Activated B cell treated with CpG ODN at 0.5 μM for 24 hours (primary cell): ENCODE measurements around the gene AACS. TPM values are rescaled to one million over a fixed set of nuclear protein-coding genes. Genes with fewer than 3 reads are reported as not detected.
A peak's percentile ranks its signal among the peaks of the same experiment; 100 is the strongest.
"Not testable (repeated sequence)": the region's sequence is repeated elsewhere in the genome, so short reads cannot be mapped to it uniquely, and the experiment has no call there.

Experiments
- ATAC-seq: fragments of 200-7000 bp; cut with Tn5 transposase; one replicate; pipeline ENCODE4 v1.10.0; 2021; ENCODE audit warnings: low read depth, mild to moderate bottlenecking, moderate library complexity
- CTCF ChIA-PET: fragments of 350-600 bp; sonication (Branson Sonifier 250); formaldehyde crosslinking; loops from one replicate; lab custom pipeline; 2021; ENCODE audit warnings: antibody characterized with exemption; lab: Charles Lee
- POLR2A ChIA-PET: fragments of 350-600 bp; sonication (Branson Sonifier 250); formaldehyde crosslinking; loops from one replicate; lab custom pipeline; 2021; ENCODE audit warnings: antibody characterized with exemption; lab: Charles Lee
- DNase-seq: peaks from one replicate; pipeline ENCODE4 v3.0.0; 2022
- H3K27ac Mint-ChIP-seq: one replicate; pipeline ENCODE4 v1.8.0; 2020; ENCODE audit warnings: mixed read lengths
- H3K27me3 Mint-ChIP-seq: one replicate; pipeline ENCODE4 v1.8.0; 2021; ENCODE audit warnings: mixed read lengths
- H3K36me3 Mint-ChIP-seq: one replicate; pipeline ENCODE4 v1.8.0; 2021; ENCODE audit warnings: low read depth, mixed read lengths
- H3K4me1 Mint-ChIP-seq: one replicate; pipeline ENCODE4 v1.8.0; 2021; ENCODE audit warnings: mixed read lengths
- H3K4me3 Mint-ChIP-seq: one replicate; pipeline ENCODE4 v1.8.0; 2020; ENCODE audit warnings: mild to moderate bottlenecking, mixed read lengths
- H3K9me3 Mint-ChIP-seq: one replicate; pipeline ENCODE4 v1.8.0; 2020; ENCODE audit warnings: mixed read lengths
- intact Hi-C: fragments of 100-400 bp; cut with micrococcal nuclease; formaldehyde crosslinking; loops from one replicate; pipeline ENCODE4 v1.15.1; 2024
- total RNA-seq: library from RNA; stranded (reverse); gene quantifications from 2 replicates; pipeline ENCODE4 v1.2.3, GENCODE V29; 2022
- TF ChIP-seq, protein P1 (sequence below): fragments of 200-600 bp; IDR thresholded peaks from one replicate; pipeline ENCODE4 v1.8.0; 2022; ENCODE audit warnings: antibody characterized with exemption, mild to moderate bottlenecking

AACS gene
- total RNA-seq, 1 donor from 2014 or later, result 18.7 TPM

DNA sequence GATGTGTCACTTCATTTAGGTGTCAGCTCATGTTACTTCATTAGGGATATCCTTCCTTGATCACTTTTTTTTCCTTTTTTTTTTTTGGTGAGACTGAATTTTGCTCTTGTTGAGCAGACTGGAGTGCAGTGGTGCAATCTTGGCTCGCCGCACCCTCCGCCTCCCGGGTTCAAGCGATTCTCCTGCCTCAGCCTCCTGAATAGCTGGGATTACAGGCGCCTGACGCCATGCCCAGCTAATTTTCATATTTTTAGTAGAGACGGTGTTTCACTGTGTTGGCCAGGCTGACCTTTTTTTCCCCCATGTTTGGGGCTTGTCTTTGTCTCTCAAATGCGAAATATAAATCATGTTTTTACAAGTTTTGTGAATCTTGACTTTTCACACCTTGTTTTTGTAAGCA lies 9.6 kb upstream of the AACS start:
- no peaks in the 10 kb centered on the region for H3K4me1 Mint-ChIP-seq
- H3K27ac Mint-ChIP-seq, result no peak overlapping the region
- CTCF ChIA-PET, result no interaction called here
- H3K36me3 Mint-ChIP-seq, result no peaks in the 10 kb centered on the region
- H3K4me3 Mint-ChIP-seq, result no peak overlapping the region
- intact Hi-C loops, result no loop called here
- TF ChIP-seq, protein P1, sequence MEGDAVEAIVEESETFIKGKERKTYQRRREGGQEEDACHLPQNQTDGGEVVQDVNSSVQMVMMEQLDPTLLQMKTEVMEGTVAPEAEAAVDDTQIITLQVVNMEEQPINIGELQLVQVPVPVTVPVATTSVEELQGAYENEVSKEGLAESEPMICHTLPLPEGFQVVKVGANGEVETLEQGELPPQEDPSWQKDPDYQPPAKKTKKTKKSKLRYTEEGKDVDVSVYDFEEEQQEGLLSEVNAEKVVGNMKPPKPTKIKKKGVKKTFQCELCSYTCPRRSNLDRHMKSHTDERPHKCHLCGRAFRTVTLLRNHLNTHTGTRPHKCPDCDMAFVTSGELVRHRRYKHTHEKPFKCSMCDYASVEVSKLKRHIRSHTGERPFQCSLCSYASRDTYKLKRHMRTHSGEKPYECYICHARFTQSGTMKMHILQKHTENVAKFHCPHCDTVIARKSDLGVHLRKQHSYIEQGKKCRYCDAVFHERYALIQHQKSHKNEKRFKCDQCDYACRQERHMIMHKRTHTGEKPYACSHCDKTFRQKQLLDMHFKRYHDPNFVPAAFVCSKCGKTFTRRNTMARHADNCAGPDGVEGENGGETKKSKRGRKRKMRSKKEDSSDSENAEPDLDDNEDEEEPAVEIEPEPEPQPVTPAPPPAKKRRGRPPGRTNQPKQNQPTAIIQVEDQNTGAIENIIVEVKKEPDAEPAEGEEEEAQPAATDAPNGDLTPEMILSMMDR, result no peak
- POLR2A ChIA-PET, result interaction anchor here (0.5 kb wide), 1 partner anchor 47 kb away, joined by 6 read pairs; no protein-coding TSS in a partner anchor
- no peak for DNase-seq
- peaks cover 2% of the 10 kb centered on the region for H3K9me3 Mint-ChIP-seq
- peaks cover 4% of the 10 kb centered on the region for H3K27me3 Mint-ChIP-seq
- ATAC-seq, result no peak

DNA sequence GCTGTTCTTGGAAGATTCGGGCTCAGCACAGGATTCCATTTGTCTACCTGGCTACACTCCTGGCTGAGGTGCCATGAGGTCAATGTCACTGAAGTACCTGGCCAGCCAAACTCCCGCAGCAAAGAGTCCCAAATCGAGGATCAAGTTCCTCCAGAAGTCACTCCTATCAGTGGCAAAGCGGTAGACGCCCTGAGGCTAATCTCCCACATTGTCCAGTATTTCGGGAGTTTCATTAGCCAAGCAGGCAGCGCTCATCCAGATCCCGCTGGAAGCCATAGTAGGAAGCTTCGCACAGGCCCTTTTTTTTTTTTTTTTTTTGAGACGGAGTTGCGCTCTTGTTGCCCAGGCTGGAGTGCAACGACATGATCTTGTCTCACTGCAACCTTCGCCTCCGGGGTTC lies 8.9 kb upstream of the AACS start:
- Mint-ChIP-seq H3K4me1 (no peaks in the 10 kb centered on the region), H3K27ac (no peak overlapping the region), H3K36me3 (no peaks in the 10 kb centered on the region), H3K9me3 (peaks cover 2% of the 10 kb centered on the region), H3K27me3 (peaks cover 4% of the 10 kb centered on the region), H3K4me3 (no peak overlapping the region)
- intact Hi-C loops, result no loop called here
- DNase-seq (no peak), ATAC-seq (no peak)
- ChIA-PET CTCF (no interaction called here), POLR2A (no interaction called here)
- TF ChIP-seq, protein P1, result no peak

DNA sequence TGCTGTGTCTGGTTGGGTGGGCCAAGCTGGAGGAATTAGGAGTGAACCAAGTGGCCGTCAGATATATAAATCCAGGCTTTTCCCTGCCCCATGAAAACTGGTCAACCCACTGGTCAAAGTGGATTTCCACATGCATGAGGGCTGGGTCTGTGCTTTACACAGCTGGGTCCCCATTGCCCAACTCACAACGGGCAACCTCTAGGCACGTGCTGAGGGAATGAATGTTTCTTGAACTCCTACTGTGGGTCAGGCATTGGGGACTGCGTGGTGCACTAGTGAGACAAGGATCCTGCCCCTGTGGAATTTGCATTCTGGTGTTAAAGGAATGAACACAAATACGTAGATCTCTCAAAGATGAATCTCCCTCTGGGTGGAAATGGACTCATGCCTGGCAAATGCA lies 7.5 kb upstream of the AACS start:
- intact Hi-C loops, result no loop called here
- H3K36me3 Mint-ChIP-seq, result no peaks in the 10 kb centered on the region
- peaks cover 4% of the 10 kb centered on the region for H3K27me3 Mint-ChIP-seq
- no peak overlapping the region for H3K27ac Mint-ChIP-seq
- H3K4me1 Mint-ChIP-seq, result no peaks in the 10 kb centered on the region
- TF ChIP-seq, protein P1, result no peak
- no peak for ATAC-seq
- ChIA-PET POLR2A (no interaction called here), CTCF (no interaction called here)
- H3K4me3 Mint-ChIP-seq, result no peak overlapping the region
- no peak for DNase-seq
- peaks cover 2% of the 10 kb centered on the region for H3K9me3 Mint-ChIP-seq

DNA sequence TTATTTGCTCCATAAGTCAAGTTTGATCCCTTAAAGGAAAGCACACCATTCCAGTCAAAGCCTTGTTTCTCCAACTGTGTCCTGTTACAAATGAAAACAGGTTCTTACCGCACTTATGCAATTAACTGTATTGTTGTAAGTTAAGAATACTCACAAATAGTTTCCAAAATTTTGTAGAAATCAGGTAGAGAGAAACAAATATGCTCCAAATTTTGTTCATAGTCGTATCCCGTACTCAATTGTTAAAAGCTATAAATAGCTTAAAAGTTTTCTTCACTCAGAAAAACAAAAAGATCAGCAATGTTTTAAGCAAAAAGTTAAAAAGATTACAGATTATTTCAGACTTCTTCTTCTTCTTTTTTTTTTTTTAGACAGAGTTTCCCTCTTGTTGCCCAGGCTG lies 4.0 kb upstream of the AACS start:
- H3K27me3 Mint-ChIP-seq, result peaks cover 4% of the 10 kb centered on the region
- ATAC-seq, result no peak
- TF ChIP-seq, protein P1, result no peak
- ChIA-PET CTCF (no interaction called here), POLR2A (interaction anchor here (0.7 kb wide), 2 partner anchors 52 to 273 kb away, joined by 3 to 4 read pairs; no protein-coding TSS in a partner anchor)
- intact Hi-C loops, result no loop called here
- no peak overlapping the region for H3K4me3 Mint-ChIP-seq
- DNase-seq, result no peak
- H3K4me1 Mint-ChIP-seq, result peaks cover 10% of the 10 kb centered on the region
- H3K9me3 Mint-ChIP-seq, result peaks cover 2% of the 10 kb centered on the region
- no peak overlapping the region for H3K27ac Mint-ChIP-seq
- no peaks in the 10 kb centered on the region for H3K36me3 Mint-ChIP-seq

DNA sequence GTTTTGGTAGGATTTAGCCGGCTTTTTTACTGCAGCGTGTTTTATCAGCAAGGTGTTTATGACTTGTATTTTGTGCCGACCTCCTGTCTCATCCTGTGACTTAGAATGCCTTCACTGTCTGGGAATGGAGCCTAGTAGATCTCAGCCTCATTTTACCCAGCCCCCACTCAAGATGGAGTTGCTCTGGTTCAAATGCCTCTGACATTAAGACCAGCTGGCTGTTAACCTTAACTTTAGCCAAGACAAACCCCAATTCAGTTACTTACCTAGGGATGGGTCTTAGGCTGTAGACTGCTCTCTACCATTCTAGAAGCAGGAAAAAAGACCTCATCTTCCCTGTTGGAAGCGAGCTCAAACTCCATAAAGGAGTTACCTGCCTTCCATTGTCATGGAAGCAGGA lies 1.7 kb upstream of the AACS start:
- H3K9me3 Mint-ChIP-seq, intact Hi-C loops, H3K4me3 Mint-ChIP-seq, DNase-seq, H3K36me3 Mint-ChIP-seq, H3K27ac Mint-ChIP-seq, ATAC-seq, H3K27me3 Mint-ChIP-seq: not testable (repeated sequence)
- peaks cover 14% of the 10 kb centered on the region for H3K4me1 Mint-ChIP-seq
- ChIA-PET POLR2A (interaction anchor here (3.8 kb wide), 1 partner anchor 14 kb away, joined by 20 read pairs; no protein-coding TSS in a partner anchor), CTCF (interaction anchor here (1.7 kb wide), 1 partner anchor 14 kb away, joined by 4 read pairs; no protein-coding TSS in a partner anchor)

DNA sequence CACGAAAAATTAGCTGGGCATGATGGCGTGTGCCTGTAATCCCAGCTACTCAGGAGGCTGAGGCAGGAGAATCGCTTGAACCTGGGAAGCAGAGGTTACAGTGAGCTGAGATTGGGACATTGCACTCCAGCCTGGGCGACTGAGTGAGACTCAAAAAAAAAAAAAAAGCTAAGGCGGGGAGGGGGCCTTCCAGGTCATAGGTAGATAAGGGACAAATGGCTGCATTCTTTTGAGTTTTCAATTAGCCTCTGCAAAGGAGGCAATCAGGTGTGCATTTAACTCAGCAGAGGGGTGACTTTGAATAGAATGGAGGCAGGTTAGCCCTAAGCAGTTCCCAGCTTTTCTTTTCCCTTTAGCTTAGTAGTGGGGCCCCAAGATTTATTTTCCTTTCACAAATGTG lies 743 bp upstream of the AACS start:
- no peak overlapping the region for H3K27ac Mint-ChIP-seq
- POLR2A ChIA-PET, result interaction anchor here (0.7 to 3.8 kb wide), 2 partner anchors 15 to 30 kb away, joined by 4 to 20 read pairs; no protein-coding TSS in a partner anchor

More for the DNA sequence above, 743 bp upstream of the AACS start:
- H3K4me1 Mint-ChIP-seq, result peaks cover 14% of the 10 kb centered on the region
- TF ChIP-seq, protein P1, result no peak
- intact Hi-C loops, result no loop called here
- CTCF ChIA-PET, result interaction anchor here (0.7 to 1.7 kb wide), 2 partner anchors 15 to 18 kb away, joined by 3 to 4 read pairs; no protein-coding TSS in a partner anchor
- ATAC-seq (no peak), DNase-seq (no peak)
- H3K27me3 Mint-ChIP-seq, result no peaks in the 10 kb centered on the region
- peak overlapping the region; percentile 81 for H3K4me3 Mint-ChIP-seq
- peaks cover 2% of the 10 kb centered on the region for H3K9me3 Mint-ChIP-seq
- no peaks in the 10 kb centered on the region for H3K36me3 Mint-ChIP-seq
